ENCODE data around the gene FRMD8. TPM values are rescaled to one million over a fixed set of nuclear protein-coding genes. Genes with fewer than 3 reads are reported as not detected.

The FRMD8 gene
- total and polyA plus RNA-seq, 2 experiments from 2014 or later: 7.0 to 35.4 TPM

DNA sequence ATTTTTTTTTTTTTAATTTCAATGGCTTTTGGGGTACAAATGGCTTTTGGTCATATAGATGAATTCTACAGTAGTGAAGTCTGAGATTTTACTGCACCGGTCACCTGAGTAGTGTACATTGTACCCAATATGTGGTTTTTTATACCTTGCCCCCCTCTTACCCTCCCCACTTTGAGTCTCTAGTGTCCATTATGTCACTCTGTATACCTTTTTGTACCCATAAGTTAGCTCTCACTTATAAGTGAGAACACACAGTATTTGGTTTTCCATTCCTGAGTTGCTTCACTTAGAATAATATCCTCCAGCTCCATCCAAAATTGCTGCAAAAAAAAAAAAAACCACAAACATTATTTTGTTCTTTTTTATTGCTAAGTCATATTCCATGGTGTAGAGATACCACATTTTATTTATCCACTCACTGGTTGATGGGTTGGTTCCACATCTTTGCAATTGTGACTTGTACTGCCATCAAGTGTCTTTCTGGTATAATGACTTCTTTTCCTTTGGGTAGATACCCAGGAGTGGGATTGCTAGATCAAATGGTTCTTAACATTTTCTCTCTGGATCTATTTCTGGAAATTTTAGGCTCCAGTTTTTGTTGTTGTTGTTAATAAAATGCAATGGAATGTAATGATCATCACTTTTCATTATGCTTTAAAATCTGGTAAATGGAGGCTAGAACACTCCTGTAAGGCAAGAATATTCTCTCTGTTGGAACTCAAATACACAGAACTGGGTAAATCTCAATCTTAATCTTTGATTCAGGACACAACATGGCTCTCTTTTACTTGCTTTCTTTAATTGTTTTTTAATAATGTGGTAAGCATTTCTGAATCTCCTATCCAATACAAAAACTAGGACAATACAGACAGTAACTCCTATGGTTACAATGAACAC, 46.5 kb downstream of the FRMD8 start:
- Histone ChIP-seq H3K79me2 (replicated peaks; ENCODE audit: insufficient read depth) (no peaks in the 10 kb centered on the region), H3K27ac (ENCODE audit: low read depth) (no peak overlapping the region), H3K27me3 (ENCODE audit: insufficient read depth) (no peaks in the 10 kb centered on the region), H3K4me3 (no peak overlapping the region), H3K9me2 (ENCODE audit: insufficient read depth) (no peaks in the 10 kb centered on the region), H3K4me2 (no peak overlapping the region), H4K20me1 (replicated peaks; ENCODE audit: insufficient read depth) (no peaks in the 10 kb centered on the region), H3F3A (replicated peaks; ENCODE audit: low read depth) (no peaks in the 10 kb centered on the region), H3K36me3 (ENCODE audit: insufficient read depth) (no peaks in the 10 kb centered on the region), H3K4me1 (ENCODE audit: insufficient read depth) (peaks cover 20% of the 10 kb centered on the region), H2AFZ (no peak overlapping the region)
- DNase-seq (ENCODE audit: low spot score): peak; percentile 58
- TF ChIP-seq JUNB (IDR thresholded peaks at IDR 0.05; ENCODE audit: unreplicated experiment): no peak
- TF ChIP-seq, protein P1, sequence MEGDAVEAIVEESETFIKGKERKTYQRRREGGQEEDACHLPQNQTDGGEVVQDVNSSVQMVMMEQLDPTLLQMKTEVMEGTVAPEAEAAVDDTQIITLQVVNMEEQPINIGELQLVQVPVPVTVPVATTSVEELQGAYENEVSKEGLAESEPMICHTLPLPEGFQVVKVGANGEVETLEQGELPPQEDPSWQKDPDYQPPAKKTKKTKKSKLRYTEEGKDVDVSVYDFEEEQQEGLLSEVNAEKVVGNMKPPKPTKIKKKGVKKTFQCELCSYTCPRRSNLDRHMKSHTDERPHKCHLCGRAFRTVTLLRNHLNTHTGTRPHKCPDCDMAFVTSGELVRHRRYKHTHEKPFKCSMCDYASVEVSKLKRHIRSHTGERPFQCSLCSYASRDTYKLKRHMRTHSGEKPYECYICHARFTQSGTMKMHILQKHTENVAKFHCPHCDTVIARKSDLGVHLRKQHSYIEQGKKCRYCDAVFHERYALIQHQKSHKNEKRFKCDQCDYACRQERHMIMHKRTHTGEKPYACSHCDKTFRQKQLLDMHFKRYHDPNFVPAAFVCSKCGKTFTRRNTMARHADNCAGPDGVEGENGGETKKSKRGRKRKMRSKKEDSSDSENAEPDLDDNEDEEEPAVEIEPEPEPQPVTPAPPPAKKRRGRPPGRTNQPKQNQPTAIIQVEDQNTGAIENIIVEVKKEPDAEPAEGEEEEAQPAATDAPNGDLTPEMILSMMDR (conservative IDR thresholded peaks at IDR 0.05; ENCODE audit: low read depth in 2 of 2): peak; percentile 58 to 70
- TF ChIP-seq, protein P2, sequence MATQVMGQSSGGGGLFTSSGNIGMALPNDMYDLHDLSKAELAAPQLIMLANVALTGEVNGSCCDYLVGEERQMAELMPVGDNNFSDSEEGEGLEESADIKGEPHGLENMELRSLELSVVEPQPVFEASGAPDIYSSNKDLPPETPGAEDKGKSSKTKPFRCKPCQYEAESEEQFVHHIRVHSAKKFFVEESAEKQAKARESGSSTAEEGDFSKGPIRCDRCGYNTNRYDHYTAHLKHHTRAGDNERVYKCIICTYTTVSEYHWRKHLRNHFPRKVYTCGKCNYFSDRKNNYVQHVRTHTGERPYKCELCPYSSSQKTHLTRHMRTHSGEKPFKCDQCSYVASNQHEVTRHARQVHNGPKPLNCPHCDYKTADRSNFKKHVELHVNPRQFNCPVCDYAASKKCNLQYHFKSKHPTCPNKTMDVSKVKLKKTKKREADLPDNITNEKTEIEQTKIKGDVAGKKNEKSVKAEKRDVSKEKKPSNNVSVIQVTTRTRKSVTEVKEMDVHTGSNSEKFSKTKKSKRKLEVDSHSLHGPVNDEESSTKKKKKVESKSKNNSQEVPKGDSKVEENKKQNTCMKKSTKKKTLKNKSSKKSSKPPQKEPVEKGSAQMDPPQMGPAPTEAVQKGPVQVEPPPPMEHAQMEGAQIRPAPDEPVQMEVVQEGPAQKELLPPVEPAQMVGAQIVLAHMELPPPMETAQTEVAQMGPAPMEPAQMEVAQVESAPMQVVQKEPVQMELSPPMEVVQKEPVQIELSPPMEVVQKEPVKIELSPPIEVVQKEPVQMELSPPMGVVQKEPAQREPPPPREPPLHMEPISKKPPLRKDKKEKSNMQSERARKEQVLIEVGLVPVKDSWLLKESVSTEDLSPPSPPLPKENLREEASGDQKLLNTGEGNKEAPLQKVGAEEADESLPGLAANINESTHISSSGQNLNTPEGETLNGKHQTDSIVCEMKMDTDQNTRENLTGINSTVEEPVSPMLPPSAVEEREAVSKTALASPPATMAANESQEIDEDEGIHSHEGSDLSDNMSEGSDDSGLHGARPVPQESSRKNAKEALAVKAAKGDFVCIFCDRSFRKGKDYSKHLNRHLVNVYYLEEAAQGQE (IDR thresholded peaks at IDR 0.05; ENCODE audit: unreplicated experiment): no peak
- peaks cover 21% of the 10 kb centered on the region for H3K4me1 Mint-ChIP-seq
- peak; percentile 16; the same call in 2 of the 3 replicates for ATAC-seq
- H3K36me3 Mint-ChIP-seq (ENCODE audit: low read depth): no peaks in the 10 kb centered on the region
- H3K9me3 Mint-ChIP-seq: no peaks in the 10 kb centered on the region
- no peaks in the 10 kb centered on the region for H3K27me3 Mint-ChIP-seq (ENCODE audit: insufficient read depth, low read depth, poor library complexity)
- H3K4me3 Mint-ChIP-seq: no peak overlapping the region
- H3K27ac Mint-ChIP-seq: no peak overlapping the region

DNA sequence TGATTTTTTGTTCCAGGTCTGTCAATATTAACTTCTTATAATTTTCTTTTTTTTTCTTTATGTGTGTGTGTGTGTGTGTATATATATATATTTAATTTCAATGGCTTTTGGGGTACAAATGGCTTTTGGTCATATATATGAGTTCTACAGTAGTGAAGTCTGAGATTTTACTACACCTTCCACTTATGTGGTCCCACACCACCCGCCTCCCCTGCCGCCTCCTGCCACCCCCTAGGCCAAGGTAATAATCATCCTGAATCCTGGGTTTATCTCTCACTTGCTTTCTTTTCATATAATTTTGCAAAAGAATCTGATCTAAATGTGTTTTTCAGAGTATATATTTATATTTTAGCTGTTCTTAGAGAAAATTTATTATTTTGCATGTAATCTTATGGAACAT, 47.2 kb downstream of the FRMD8 start:
- Histone ChIP-seq H3K27me3 (ENCODE audit: insufficient read depth) (no peaks in the 10 kb centered on the region), H3K36me3 (ENCODE audit: insufficient read depth) (no peaks in the 10 kb centered on the region), H3K4me2 (no peak overlapping the region), H3K4me3 (no peak overlapping the region), H3K4me1 (ENCODE audit: insufficient read depth) (peaks cover 18% of the 10 kb centered on the region), H3F3A (replicated peaks; ENCODE audit: low read depth) (no peaks in the 10 kb centered on the region), H3K9me2 (ENCODE audit: insufficient read depth) (no peaks in the 10 kb centered on the region), H3K79me2 (replicated peaks; ENCODE audit: insufficient read depth) (no peaks in the 10 kb centered on the region), H3K27ac (ENCODE audit: low read depth) (no peak overlapping the region), H2AFZ (no peak overlapping the region), H4K20me1 (replicated peaks; ENCODE audit: insufficient read depth) (no peaks in the 10 kb centered on the region; the same call in 1 of the 2 replicates)
- Mint-ChIP-seq H3K36me3 (ENCODE audit: low read depth) (no peaks in the 10 kb centered on the region), H3K4me3 (no peak overlapping the region), H3K27me3 (ENCODE audit: insufficient read depth, low read depth, poor library complexity) (no peaks in the 10 kb centered on the region), H3K9me3 (no peaks in the 10 kb centered on the region), H3K4me1 (peaks cover 16% of the 10 kb centered on the region), H3K27ac (no peak overlapping the region)
- ATAC-seq (no peak), DNase-seq (ENCODE audit: low spot score) (no peak)
- TF ChIP-seq ZNF331 (CRISPR knock-in tag; IDR thresholded peaks at IDR 0.05; ENCODE audit: low read depth) (no peak), ZNF114 (CRISPR knock-in tag; IDR thresholded peaks at IDR 0.05) (no peak)
- TF ChIP-seq, protein P1 (conservative IDR thresholded peaks at IDR 0.05; ENCODE audit: low read depth in 2 of 2): no peak
